Measurements from ENCODE around the gene CISH. TPM values are rescaled to one million over a fixed set of nuclear protein-coding genes. Genes with fewer than 3 reads are reported as not detected.

CISH gene
- total RNA-seq, 1 experiment from 2014 or later, result 1.7 TPM

DNA sequence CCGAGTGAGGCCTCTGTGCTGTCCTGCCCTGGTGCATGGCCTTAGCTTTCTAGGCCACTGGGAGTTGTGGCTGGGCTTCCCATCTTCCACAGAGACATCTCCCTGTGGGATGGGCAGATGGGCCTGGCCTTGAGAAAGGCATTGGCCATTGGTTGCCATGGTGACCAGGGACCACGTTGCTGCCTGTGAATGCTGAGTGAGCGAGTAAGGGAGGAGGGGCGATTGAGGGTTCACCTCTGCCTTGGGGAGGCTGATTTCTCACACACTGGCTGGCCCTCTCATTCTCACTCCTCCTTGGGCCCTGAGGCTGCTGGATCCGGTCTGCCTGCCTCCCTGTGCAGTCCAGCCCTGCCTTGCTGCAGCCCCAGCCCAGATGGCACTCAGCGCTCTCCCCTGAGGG lies 36.7 kb upstream of the CISH start:
- 0 out of 7 replicates have a peak overlapping the region, but pooled peaks of 1 of the 3 experiments have one; percentile 17 for H3K27ac Mint-ChIP-seq
- no peaks in the 10 kb centered on the region for H3K23me2 ChIP-seq (ENCODE audit: insufficient read length, low read depth, low read length, poor library complexity, severe bottlenecking)
- no peak overlapping the region for H3K9ac ChIP-seq (ENCODE audit: extremely low read depth, insufficient read length, low read length)

More for the DNA sequence above, 36.7 kb upstream of the CISH start:
- Histone ChIP-seq H2BK12ac (ENCODE audit: insufficient read length, low read depth, low read length) (no peak overlapping the region), H4K20me1 (ENCODE audit: control insufficient read depth, insufficient read depth, insufficient read length) (no peaks in the 10 kb centered on the region), H3K27ac (ENCODE audit: insufficient read length, low read depth, low read length) (no peak overlapping the region), H3K79me2 (ENCODE audit: insufficient read depth, low read length) (no peaks in the 10 kb centered on the region), H3T11ph (ENCODE audit: low read length) (no peak overlapping the region), H2AFZ (ENCODE audit: low read length) (no peak overlapping the region), H2BK5ac (ENCODE audit: insufficient read length, low read length) (no peak overlapping the region), H3K56ac (ENCODE audit: insufficient read length, low read depth, low read length) (no peak overlapping the region), H4K8ac (replicated peaks; ENCODE audit: insufficient read length, low read depth, low read length) (no peak overlapping the region), H2BK120ac (ENCODE audit: low read depth, low read length, poor library complexity, severe bottlenecking) (no peak overlapping the region), H2BK15ac (ENCODE audit: low read depth, low read length) (no peak overlapping the region), H3K18ac (ENCODE audit: insufficient read length, low read depth, low read length) (no peak overlapping the region), H3K4me1 (ENCODE audit: insufficient read depth, low read length) (peaks cover 5% of the 10 kb centered on the region; the same call in 1 of the 2 replicates), H3K9me3 (ENCODE audit: control insufficient read depth, low read depth, low read length) (no peaks in the 10 kb centered on the region), H3K4ac (ENCODE audit: low read depth, low read length) (no peak overlapping the region), H3K14ac (ENCODE audit: insufficient read depth, low read length) (no peak overlapping the region), H3K4me2 (ENCODE audit: insufficient read depth, insufficient read length, low read length) (no peak overlapping the region), H2BK20ac (ENCODE audit: low read depth, low read length, poor library complexity, severe bottlenecking) (no peak overlapping the region), H4K5ac (ENCODE audit: insufficient read length, low read depth, low read length) (no peak overlapping the region), H3K79me1 (ENCODE audit: insufficient read depth, low read depth, low read length, poor library complexity, severe bottlenecking) (no peaks in the 10 kb centered on the region), H3K27me3 (ENCODE audit: insufficient read depth, low read length) (no peaks in the 10 kb centered on the region), H4K91ac (ENCODE audit: insufficient read length, low read depth, low read length) (no peak overlapping the region), H3K23ac (ENCODE audit: insufficient read length, low read depth, low read length) (no peak overlapping the region), H2AK5ac (ENCODE audit: insufficient read length, low read length) (no peak overlapping the region)
- Mint-ChIP-seq H3K9me3 (no peaks in the 10 kb centered on the region), H3K36me3 (ENCODE audit: insufficient read depth in 1 of 3, low read depth in 3 of 3) (peaks cover 6 to 29% (median 15%) of the 10 kb centered on the region in 3 experiments; a peak in 6 of 7 replicates), H3K4me3 (no peak overlapping the region), H3K27me3 (ENCODE audit: low read depth) (no peaks in the 10 kb centered on the region), H3K4me1 (peaks cover 23 to 30% of the 10 kb centered on the region in 2 experiments)
- no CpG with 5 or more reads among the region's 6 CpGs for WGBS (ENCODE audit: extremely low coverage, insufficient read length, low lambda C conversion rate)
- TF ChIP-seq, protein P1, sequence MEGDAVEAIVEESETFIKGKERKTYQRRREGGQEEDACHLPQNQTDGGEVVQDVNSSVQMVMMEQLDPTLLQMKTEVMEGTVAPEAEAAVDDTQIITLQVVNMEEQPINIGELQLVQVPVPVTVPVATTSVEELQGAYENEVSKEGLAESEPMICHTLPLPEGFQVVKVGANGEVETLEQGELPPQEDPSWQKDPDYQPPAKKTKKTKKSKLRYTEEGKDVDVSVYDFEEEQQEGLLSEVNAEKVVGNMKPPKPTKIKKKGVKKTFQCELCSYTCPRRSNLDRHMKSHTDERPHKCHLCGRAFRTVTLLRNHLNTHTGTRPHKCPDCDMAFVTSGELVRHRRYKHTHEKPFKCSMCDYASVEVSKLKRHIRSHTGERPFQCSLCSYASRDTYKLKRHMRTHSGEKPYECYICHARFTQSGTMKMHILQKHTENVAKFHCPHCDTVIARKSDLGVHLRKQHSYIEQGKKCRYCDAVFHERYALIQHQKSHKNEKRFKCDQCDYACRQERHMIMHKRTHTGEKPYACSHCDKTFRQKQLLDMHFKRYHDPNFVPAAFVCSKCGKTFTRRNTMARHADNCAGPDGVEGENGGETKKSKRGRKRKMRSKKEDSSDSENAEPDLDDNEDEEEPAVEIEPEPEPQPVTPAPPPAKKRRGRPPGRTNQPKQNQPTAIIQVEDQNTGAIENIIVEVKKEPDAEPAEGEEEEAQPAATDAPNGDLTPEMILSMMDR (conservative IDR thresholded peaks at IDR 0.05), result no peak
- DNase-seq, result peak; percentile 57

All from H9 (cell line).